Measurements from ENCODE around the gene B3GNT4. TPM values are rescaled to one million over a fixed set of nuclear protein-coding genes. Genes with fewer than 3 reads are reported as not detected.
A peak's percentile ranks its signal among the peaks of the same experiment; 100 is the strongest.

The B3GNT4 gene
- total and polyA plus RNA-seq, 2 of the 8 experiments (the other 6 are each of a cell fraction or from before 2014, with no cell fraction given) = 1.1 to 1.4 TPM

- TF ChIP-seq USF2 (IDR thresholded peaks at IDR 0.05; ENCODE audit: low read length) (no peak), RFX5 (IDR thresholded peaks at IDR 0.05; ENCODE audit: borderline replicate concordance, low read depth, low read length) (no peak), KDM1A (IDR thresholded peaks at IDR 0.05; ENCODE audit: borderline replicate concordance, low read length) (no peak), CHD2 (IDR thresholded peaks at IDR 0.05; ENCODE audit: low read length) (no peak), ZNF274 (IDR thresholded peaks at IDR 0.05; ENCODE audit: borderline replicate concordance, extremely low read depth, low read length) (no peak), EZH2 (IDR thresholded peaks at IDR 0.05; ENCODE audit: low read depth, low read length, severe bottlenecking) (peak; percentile 76), SAP30 (IDR thresholded peaks at IDR 0.05; ENCODE audit: insufficient read depth, insufficient replicate concordance, low read length) (no peak), GABPA (IDR thresholded peaks at IDR 0.05; ENCODE audit: borderline replicate concordance, insufficient read depth, low read length) (no peak), TAF7 (optimal IDR thresholded peaks at IDR 0.05; ENCODE audit: borderline replicate concordance, low read depth, low read length) (no peak), SRF (IDR thresholded peaks at IDR 0.05; ENCODE audit: low read depth, low read length) (no peak), KDM4A (IDR thresholded peaks at IDR 0.05; ENCODE audit: low read depth, low read length, severe bottlenecking) (peak; percentile 93), TEAD4 (IDR thresholded peaks at IDR 0.05; ENCODE audit: low read depth, low read length) (no peak), SP1 (IDR thresholded peaks at IDR 0.05; ENCODE audit: low read depth, low read length) (no peak), EP300 (IDR thresholded peaks at IDR 0.05; ENCODE audit: borderline replicate concordance in 1 of 2, low read depth in 2 of 2, low read length in 2 of 2) (peak in 1 of 2 experiments; percentile 42; a peak in 1 of 3 replicates), TBP (IDR thresholded peaks at IDR 0.05; ENCODE audit: low read depth, low read length) (no peak), CEBPB (IDR thresholded peaks at IDR 0.05; ENCODE audit: low read depth, low read length) (no peak), MAX (IDR thresholded peaks at IDR 0.05) (peak; percentile 64; the same call in 1 of the 2 replicates), JUND (IDR thresholded peaks at IDR 0.05; ENCODE audit: low read length) (no peak), TCF12 (IDR thresholded peaks at IDR 0.05; ENCODE audit: low read depth, low read length) (no peak), SIRT6 (IDR thresholded peaks at IDR 0.05; ENCODE audit: low read length) (no peak), RXRA (IDR thresholded peaks at IDR 0.05; ENCODE audit: insufficient read depth, low read depth, low read length) (no peak), HDAC2 (IDR thresholded peaks at IDR 0.05; ENCODE audit: borderline replicate concordance in 1 of 2, low read depth in 2 of 2, low read length in 2 of 2) (no peak), SP2 (IDR thresholded peaks at IDR 0.05; ENCODE audit: low read length) (no peak)
Measured at GRCh38 chr12:122203301-122204166, at the start of gene B3GNT4 (continued).

Data from H1 (cell line).